Activated T-helper 1 cell treated with anti-CD3 and anti-CD28 coated beads, Interleukin-2, amount 50 U/mL, for 16 hours (primary cell): ENCODE results near the gene ETHE1.

Source experiments
- DNase-seq, 2 donors: peaks; one replicate each; pipeline ENCODE4 v3.0.0-alpha.2; 2020; ENCODE audit warnings: low read depth in 1 of 2, low spot score in 1 of 2

ETHE1 gene

GRCh38 chr19:43498233-43498842, 28.7 kb downstream of the ETHE1 start:
- no peak for DNase-seq

GRCh38 chr19:43496960-43497359, 30.0 kb downstream of the ETHE1 start:
- DNase-seq = no peak

- no peak for DNase-seq
These were observed 31.9 kb downstream of the ETHE1 start for GRCh38 chr19:43495082-43495481.

- no peak for DNase-seq
These were observed 36.2 kb downstream of the ETHE1 start for GRCh38 chr19:43490759-43491158.

- no peak for DNase-seq
These were observed 36.9 kb downstream of the ETHE1 start for GRCh38 chr19:43489979-43490599.

DNA sequence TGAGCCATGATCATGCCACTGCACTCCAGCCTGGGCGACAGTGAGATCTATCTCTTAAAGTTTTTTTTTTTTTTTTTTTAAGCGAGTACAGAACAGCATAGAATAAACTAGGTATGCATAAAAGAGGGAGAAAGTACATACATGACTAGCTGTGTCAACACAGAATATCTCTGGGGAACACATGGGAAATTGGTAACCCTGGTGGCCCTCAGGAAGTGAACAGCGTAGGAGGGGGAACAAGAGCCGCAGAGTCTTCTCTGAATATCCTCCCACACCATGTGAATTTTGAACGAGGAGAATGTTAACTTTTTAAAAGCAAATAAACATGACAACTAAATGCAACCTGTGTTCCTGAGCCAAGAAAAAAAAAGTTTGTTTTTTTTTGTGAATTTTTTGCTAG, 37.7 kb downstream of the ETHE1 start:
- DNase-seq = no peak

DNA sequence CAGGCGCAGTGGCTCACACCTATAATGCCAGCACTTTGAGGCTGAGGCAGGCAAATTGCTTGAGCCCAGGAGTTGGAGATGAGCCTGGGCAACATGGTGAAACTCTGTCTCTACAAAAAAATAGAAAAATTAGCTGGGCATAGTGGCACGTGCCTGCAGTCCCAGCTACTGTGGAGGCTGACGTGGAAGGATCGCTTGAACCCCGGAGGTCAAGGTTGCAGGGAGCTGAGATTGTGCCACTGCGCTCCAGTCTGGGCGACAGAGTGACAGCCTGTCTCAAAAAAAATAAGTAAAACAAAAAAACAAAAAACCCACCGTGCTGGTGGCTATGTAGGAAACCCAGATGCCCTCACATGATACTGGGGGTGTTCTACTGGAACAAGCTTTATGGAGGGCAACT, 38.8 kb downstream of the ETHE1 start:
- no peak for DNase-seq

GRCh38 chr19:43486412-43486811, 40.6 kb downstream of the ETHE1 start:
- DNase-seq = no peak

GRCh38 chr19:43485951-43486350, 41.0 kb downstream of the ETHE1 start:
- DNase-seq = no peak

GRCh38 chr19:43483281-43483680, 43.7 kb downstream of the ETHE1 start:
- DNase-seq = no peak

DNA sequence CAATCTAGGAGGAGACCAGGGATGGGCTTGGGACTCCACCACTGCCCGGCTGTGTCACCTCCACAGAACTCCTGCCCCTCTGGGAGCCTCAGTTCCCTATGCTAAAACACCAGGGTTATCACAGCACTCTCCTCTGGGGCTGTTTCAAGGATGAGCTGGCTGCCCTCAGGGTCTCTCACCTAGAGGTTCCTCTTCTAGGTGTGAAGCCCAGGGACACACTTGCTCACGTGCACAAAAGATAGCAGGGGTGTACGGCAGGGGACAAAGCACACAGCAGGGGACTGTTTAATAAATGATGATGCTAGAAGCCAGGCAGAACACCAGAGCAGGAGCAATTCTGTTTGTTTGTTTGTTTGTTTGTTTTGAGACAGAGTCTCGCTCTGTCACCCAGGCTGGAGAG, 44.8 kb downstream of the ETHE1 start:
- no peak for DNase-seq

GRCh38 chr19:43481701-43482100, 45.3 kb downstream of the ETHE1 start:
- DNase-seq = no peak

DNA sequence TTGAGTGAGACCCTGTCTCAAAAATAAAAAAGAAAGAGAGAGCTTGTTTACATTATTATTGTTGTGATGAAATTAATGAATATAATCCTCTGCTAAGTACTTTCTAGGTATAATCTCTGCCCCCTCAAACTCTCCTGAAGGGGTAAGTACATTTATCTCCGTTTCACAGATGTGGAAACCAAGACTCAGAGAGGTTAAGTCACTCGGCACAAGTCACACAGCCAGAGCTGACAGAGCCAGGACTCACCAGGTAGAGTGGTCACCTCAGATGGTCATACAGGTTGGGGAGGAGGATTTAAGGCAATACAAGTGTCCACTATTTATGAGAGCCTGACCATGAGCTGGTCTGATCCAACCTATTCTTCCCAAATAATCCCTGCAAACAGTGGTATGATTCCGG, 46.4 kb downstream of the ETHE1 start:
- DNase-seq = no peak

GRCh38 chr19:43479961-43480561, 46.9 kb downstream of the ETHE1 start:
- DNase-seq = no peak

DNA sequence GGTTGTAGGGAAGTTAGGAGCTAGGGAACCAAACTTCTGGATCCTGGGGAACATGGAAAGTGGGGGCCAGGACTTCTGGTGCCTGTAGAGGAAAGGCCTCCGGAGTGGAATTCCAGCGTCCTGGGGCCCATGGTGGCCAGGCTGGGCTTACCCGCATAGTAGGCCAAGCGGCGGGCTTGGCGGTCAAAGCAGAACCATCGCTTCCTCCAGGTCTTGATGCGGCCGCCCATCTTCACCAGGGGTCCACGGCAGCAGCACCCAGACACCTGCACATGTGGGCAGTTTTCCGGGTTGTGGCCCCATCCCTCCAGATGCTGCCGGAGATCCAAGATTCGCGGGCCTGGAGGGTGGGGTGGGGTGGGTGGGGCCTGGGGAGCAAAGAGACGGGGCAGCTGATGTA, 47.8 kb downstream of the ETHE1 start:
- no peak for DNase-seq

DNA sequence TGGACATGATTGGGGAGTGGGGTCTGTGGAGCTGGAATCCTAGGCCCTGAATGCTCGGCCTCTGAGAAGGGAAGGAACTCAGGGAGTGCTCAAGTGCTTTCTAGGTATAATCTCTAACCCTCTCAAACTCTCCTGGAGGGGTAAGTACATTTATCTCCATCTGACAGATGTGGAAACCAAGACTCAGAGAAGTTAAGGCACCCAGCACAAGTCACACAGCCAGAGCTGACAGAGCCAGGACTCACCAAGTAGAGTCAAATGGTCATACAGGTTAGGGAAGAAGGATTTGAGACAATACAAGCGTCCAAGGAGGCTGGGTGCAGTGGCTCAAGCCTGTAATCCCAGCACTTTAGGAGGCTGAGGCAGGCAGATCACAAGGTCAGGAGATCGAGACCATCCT, 48.7 kb downstream of the ETHE1 start:
- no peak for DNase-seq

DNA sequence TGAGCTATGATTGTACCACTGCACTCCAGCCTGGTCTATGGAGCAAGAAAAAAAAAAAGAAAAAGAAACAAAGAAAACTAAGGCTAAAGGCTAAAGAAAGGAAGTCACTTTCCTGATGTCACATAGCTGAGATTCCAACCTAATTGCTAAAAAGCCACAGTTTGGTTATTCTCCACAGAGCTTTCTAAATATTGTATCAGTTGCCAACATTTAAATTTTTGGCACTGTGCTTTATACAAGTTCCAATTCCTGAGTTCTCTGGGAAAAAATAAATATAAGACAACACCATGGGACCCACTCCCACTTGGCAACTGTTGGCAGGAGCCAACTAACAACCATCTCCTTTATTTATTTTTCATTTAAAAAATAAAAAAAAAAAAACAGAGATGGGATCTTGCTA, 50.4 kb downstream of the ETHE1 start:
- DNase-seq = no peak

DNA sequence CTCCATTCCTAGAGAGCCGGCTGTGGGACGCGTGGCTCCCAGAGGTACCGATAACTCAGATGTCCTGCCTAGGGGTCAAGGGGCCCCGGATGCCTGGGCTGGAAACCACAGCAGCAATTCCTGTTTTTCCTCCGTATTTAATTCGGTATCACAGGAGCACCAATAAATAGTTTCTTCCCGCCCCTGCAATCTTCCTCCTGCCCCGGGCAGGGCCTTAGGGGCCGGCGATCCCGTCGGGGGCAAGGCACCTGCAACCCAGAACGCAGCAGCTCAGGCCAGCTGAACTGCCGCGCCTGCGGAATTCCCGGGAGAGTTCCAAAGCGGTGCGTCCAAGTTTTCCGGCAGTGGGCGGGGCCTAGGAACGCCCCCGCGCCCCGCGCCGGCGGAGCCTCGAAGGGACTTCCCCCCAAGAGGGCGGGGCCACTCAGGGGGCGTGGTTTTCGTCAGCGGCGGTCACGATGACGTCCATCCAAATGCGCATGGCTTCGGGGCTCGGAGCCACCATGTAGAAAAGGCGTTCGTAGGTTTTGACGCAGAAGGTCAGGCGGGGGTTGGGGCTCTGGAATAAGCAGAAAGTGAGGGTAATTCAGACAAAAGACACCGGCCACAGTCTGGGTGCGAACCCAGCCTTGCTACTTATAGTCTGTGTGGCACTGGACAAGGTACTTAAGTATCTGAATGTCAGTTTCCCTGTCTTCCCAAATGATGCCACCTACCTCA, 51.9 kb downstream of the ETHE1 start:
- DNase-seq = peak; percentile 86 to 90

GRCh38 chr19:43474487-43474886, 52.5 kb downstream of the ETHE1 start:
- no peak for DNase-seq

DNA sequence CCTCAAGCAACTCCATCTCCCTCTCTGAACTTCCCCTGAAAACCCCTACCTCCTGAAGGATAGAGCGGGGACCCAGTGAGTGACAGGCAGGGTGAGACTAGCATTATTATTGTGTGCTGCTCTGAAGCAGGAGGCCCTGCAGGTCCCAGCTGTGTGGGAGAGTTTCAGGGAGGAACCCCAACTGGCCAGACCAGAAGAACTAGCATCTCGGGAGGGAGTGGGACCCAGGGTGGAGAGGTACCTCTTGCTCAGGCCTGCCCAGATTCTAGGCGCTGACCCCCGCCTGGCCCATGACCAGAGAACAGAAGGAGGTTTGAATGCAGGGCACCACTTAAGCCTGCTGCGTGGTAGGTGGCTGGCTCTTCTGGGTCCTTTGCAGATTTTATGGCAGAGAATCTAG, 55.9 kb downstream of the ETHE1 start:
- no peak for DNase-seq

DNA sequence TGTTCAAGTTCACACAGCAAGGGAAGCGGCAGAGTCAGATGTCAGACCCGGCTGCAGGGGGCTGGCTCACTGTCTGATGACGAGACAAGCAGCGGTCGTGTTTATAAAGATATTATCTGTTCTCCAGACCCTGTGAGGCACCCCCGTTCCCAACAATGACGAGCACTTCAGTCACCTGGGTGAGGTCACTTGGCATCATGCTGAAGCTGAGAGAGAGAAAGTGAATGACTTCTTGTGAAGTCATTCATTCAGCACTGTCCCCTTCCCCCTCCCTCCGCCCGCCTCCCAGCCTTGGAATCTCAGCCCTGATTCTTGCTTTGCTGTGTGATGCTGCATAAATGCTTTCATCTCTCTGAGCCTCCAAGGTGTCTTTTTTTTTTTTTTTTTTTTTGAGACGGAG, 56.7 kb downstream of the ETHE1 start:
- no peak for DNase-seq

GRCh38 chr19:43469160-43469480, 57.9 kb downstream of the ETHE1 start:
- no peak for DNase-seq
